Measurements from ENCODE around the gene ZNF319.

The ZNF319 gene

GRCh38 chr16:57967916-57968315 is 32.6 kb downstream of the ZNF319 start:
- no peaks in the 10 kb centered on the region for H3K9me2 ChIP-seq (replicated peaks; ENCODE audit: insufficient read depth, low read length)
- no peak overlapping the region for H3K4me3 ChIP-seq (ENCODE audit: low read length)
- H4K20me1 ChIP-seq (ENCODE audit: insufficient read depth, low read length): no peaks in the 10 kb centered on the region
- no peaks in the 10 kb centered on the region for H3K79me2 ChIP-seq (ENCODE audit: low read length)
- H3K9ac ChIP-seq (ENCODE audit: low read length): no peak overlapping the region
- H3K9me3 ChIP-seq (replicated peaks; ENCODE audit: insufficient read depth, low read length): no peaks in the 10 kb centered on the region
- no peaks in the 10 kb centered on the region for H3K27me3 ChIP-seq (replicated peaks; ENCODE audit: insufficient read depth, low read length)
- TF ChIP-seq EZH2 (optimal IDR thresholded peaks at IDR 0.05; ENCODE audit: low read depth, low read length) (no peak), EZH2phosphoT487 (IDR thresholded peaks at IDR 0.05; ENCODE audit: low read length) (no peak)
- TF ChIP-seq, protein P1, sequence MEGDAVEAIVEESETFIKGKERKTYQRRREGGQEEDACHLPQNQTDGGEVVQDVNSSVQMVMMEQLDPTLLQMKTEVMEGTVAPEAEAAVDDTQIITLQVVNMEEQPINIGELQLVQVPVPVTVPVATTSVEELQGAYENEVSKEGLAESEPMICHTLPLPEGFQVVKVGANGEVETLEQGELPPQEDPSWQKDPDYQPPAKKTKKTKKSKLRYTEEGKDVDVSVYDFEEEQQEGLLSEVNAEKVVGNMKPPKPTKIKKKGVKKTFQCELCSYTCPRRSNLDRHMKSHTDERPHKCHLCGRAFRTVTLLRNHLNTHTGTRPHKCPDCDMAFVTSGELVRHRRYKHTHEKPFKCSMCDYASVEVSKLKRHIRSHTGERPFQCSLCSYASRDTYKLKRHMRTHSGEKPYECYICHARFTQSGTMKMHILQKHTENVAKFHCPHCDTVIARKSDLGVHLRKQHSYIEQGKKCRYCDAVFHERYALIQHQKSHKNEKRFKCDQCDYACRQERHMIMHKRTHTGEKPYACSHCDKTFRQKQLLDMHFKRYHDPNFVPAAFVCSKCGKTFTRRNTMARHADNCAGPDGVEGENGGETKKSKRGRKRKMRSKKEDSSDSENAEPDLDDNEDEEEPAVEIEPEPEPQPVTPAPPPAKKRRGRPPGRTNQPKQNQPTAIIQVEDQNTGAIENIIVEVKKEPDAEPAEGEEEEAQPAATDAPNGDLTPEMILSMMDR (IDR thresholded peaks at IDR 0.05; ENCODE audit: low read length): no peak
- H3K4me2 ChIP-seq (ENCODE audit: low read depth, low read length): no peak overlapping the region
- H3K36me3 ChIP-seq (replicated peaks; ENCODE audit: insufficient read depth, low read length): no peaks in the 10 kb centered on the region
- no peak overlapping the region for H2AFZ ChIP-seq (ENCODE audit: low read length)
- no peaks in the 10 kb centered on the region for H3F3A ChIP-seq (ENCODE audit: insufficient read depth, low read length)
- no peak overlapping the region for H3K27ac ChIP-seq (ENCODE audit: low read length)
- H3K4me1 ChIP-seq (ENCODE audit: low read length): no peaks in the 10 kb centered on the region
- DNase-seq: no peak

- H4K20me1 ChIP-seq (ENCODE audit: insufficient read depth, low read length): no peaks in the 10 kb centered on the region
- no peak overlapping the region for H3K4me2 ChIP-seq (ENCODE audit: low read depth, low read length)
Measured at GRCh38 chr16:57966986-57967385, 33.5 kb downstream of the ZNF319 start.

GRCh38 chr16:57966204-57966771 is 34.2 kb downstream of the ZNF319 start:
- Histone ChIP-seq H3K4me3 (ENCODE audit: low read length) (no peak overlapping the region), H3K9me2 (replicated peaks; ENCODE audit: insufficient read depth, low read length) (no peaks in the 10 kb centered on the region), H3K27ac (ENCODE audit: low read length) (no peak overlapping the region), H3K27me3 (replicated peaks; ENCODE audit: insufficient read depth, low read length) (no peaks in the 10 kb centered on the region), H3K36me3 (replicated peaks; ENCODE audit: insufficient read depth, low read length) (no peaks in the 10 kb centered on the region), H3K79me2 (ENCODE audit: low read length) (no peaks in the 10 kb centered on the region), H2AFZ (ENCODE audit: low read length) (no peak overlapping the region), H3K4me1 (ENCODE audit: low read length) (no peaks in the 10 kb centered on the region), H3F3A (ENCODE audit: insufficient read depth, low read length) (no peaks in the 10 kb centered on the region), H4K20me1 (ENCODE audit: insufficient read depth, low read length) (no peaks in the 10 kb centered on the region), H3K4me2 (ENCODE audit: low read depth, low read length) (no peak overlapping the region), H3K9ac (ENCODE audit: low read length) (no peak overlapping the region), H3K9me3 (replicated peaks; ENCODE audit: insufficient read depth, low read length) (no peaks in the 10 kb centered on the region)
- no peak for DNase-seq
- TF ChIP-seq, protein P1 (IDR thresholded peaks at IDR 0.05; ENCODE audit: low read length): no peak
- TF ChIP-seq EZH2 (optimal IDR thresholded peaks at IDR 0.05; ENCODE audit: low read depth, low read length) (no peak), EZH2phosphoT487 (IDR thresholded peaks at IDR 0.05; ENCODE audit: low read length) (no peak)

More at GRCh38 chr16:57966986-57967385, 33.5 kb downstream of the ZNF319 start:
- H2AFZ ChIP-seq (ENCODE audit: low read length): no peak overlapping the region
- no peaks in the 10 kb centered on the region for H3K4me1 ChIP-seq (ENCODE audit: low read length)
- no peaks in the 10 kb centered on the region for H3K27me3 ChIP-seq (replicated peaks; ENCODE audit: insufficient read depth, low read length)
- no peak overlapping the region for H3K9ac ChIP-seq (ENCODE audit: low read length)
- H3K4me3 ChIP-seq (ENCODE audit: low read length): no peak overlapping the region
- H3K9me2 ChIP-seq (replicated peaks; ENCODE audit: insufficient read depth, low read length): no peaks in the 10 kb centered on the region
- H3K27ac ChIP-seq (ENCODE audit: low read length): no peak overlapping the region
- no peaks in the 10 kb centered on the region for H3K36me3 ChIP-seq (replicated peaks; ENCODE audit: insufficient read depth, low read length)
- no peaks in the 10 kb centered on the region for H3K79me2 ChIP-seq (ENCODE audit: low read length)
- H3K9me3 ChIP-seq (replicated peaks; ENCODE audit: insufficient read depth, low read length): no peaks in the 10 kb centered on the region
- H3F3A ChIP-seq (ENCODE audit: insufficient read depth, low read length): no peaks in the 10 kb centered on the region
- no peak for DNase-seq
- TF ChIP-seq EZH2phosphoT487 (IDR thresholded peaks at IDR 0.05; ENCODE audit: low read length) (no peak), EZH2 (optimal IDR thresholded peaks at IDR 0.05; ENCODE audit: low read depth, low read length) (no peak)
- TF ChIP-seq, protein P1 (IDR thresholded peaks at IDR 0.05; ENCODE audit: low read length): no peak
